ENCODE measurements around the gene SLC22A23. TPM values are rescaled to one million over a fixed set of nuclear protein-coding genes. Genes with fewer than 3 reads are reported as not detected.

The SLC22A23 gene
- total RNA-seq = 16.2 and 18.1 TPM in 2 replicates

- Histone ChIP-seq H3K4me2 (ENCODE audit: insufficient read depth, low read length) (peak within 1 kb of the TSS; percentile 95), H4K20me1 (ENCODE audit: insufficient read depth, low read length) (peaks cover 10% of the 10 kb centered on the region), H2AFZ (ENCODE audit: low read length) (peak within 1 kb of the TSS; percentile 81), H3K9me3 (ENCODE audit: low read depth, low read length) (no peaks in the 10 kb centered on the region), H3K27ac (ENCODE audit: low read depth, low read length) (peak within 1 kb of the TSS; percentile 25), H3K4me1 (ENCODE audit: insufficient read depth, low read length) (peaks cover 25% of the 10 kb centered on the region), H3K79me2 (ENCODE audit: insufficient read depth, low read length) (peaks cover 34% of the 10 kb centered on the region), H3K36me3 (ENCODE audit: insufficient read depth, low read length) (no peaks in the 10 kb centered on the region), H3K27me3 (ENCODE audit: insufficient read depth, low read length) (no peaks in the 10 kb centered on the region), H3K4me3 (ENCODE audit: insufficient read depth, low read length) (peak within 1 kb of the TSS; percentile 83)
- peak; percentile 35 for TF ChIP-seq CTCF (IDR thresholded peaks at IDR 0.05; ENCODE audit: extremely low read depth, low read depth, low read length)
- DNase-seq (ENCODE audit: insufficient read length, low spot score, missing footprints) = peak; percentile 99
These were observed at the start of gene SLC22A23 for GRCh38 chr6:3456898-3457709. Gene SLC22A23, minus strand, starts transcription at chr6:3457050. Its CDS starts 491 bp downstream, at chr6:3456559.

- no peak overlapping the region for H2AFZ ChIP-seq (ENCODE audit: low read length)
- TF ChIP-seq CTCF (IDR thresholded peaks at IDR 0.05; ENCODE audit: extremely low read depth, low read depth, low read length) = no peak
- no peaks in the 10 kb centered on the region for H3K79me2 ChIP-seq (ENCODE audit: insufficient read depth, low read length)
- no peaks in the 10 kb centered on the region for H3K27me3 ChIP-seq (ENCODE audit: insufficient read depth, low read length)
- no peaks in the 10 kb centered on the region for H4K20me1 ChIP-seq (ENCODE audit: insufficient read depth, low read length)
- no peaks in the 10 kb centered on the region for H3K36me3 ChIP-seq (ENCODE audit: insufficient read depth, low read length)
- peaks cover 12% of the 10 kb centered on the region for H3K4me1 ChIP-seq (ENCODE audit: insufficient read depth, low read length)
- H3K9me3 ChIP-seq (ENCODE audit: low read depth, low read length) = no peaks in the 10 kb centered on the region
- no peak for DNase-seq (ENCODE audit: insufficient read length, low spot score, missing footprints)
- no peak overlapping the region for H3K27ac ChIP-seq (ENCODE audit: low read depth, low read length)
- no peak overlapping the region for H3K4me2 ChIP-seq (ENCODE audit: insufficient read depth, low read length)
- H3K4me3 ChIP-seq (ENCODE audit: insufficient read depth, low read length) = no peak overlapping the region
These were observed 49.4 kb upstream of the SLC22A23 start for GRCh38 chr6:3506200-3506599.

- peaks cover 20% of the 10 kb centered on the region for H3K4me1 ChIP-seq (ENCODE audit: insufficient read depth, low read length)
- TF ChIP-seq CTCF (IDR thresholded peaks at IDR 0.05; ENCODE audit: extremely low read depth, low read depth, low read length) = no peak
- H3K27me3 ChIP-seq (ENCODE audit: insufficient read depth, low read length) = no peaks in the 10 kb centered on the region
- no peak for DNase-seq (ENCODE audit: insufficient read length, low spot score, missing footprints)
- H3K79me2 ChIP-seq (ENCODE audit: insufficient read depth, low read length) = no peaks in the 10 kb centered on the region
- H4K20me1 ChIP-seq (ENCODE audit: insufficient read depth, low read length) = no peaks in the 10 kb centered on the region
- peak overlapping the region; percentile 26 for H3K4me2 ChIP-seq (ENCODE audit: insufficient read depth, low read length)
- peak overlapping the region; percentile 29 for H3K27ac ChIP-seq (ENCODE audit: low read depth, low read length)
- H2AFZ ChIP-seq (ENCODE audit: low read length) = peak overlapping the region; percentile 21
- H3K9me3 ChIP-seq (ENCODE audit: low read depth, low read length) = no peaks in the 10 kb centered on the region
- no peak overlapping the region for H3K4me3 ChIP-seq (ENCODE audit: insufficient read depth, low read length)
- H3K36me3 ChIP-seq (ENCODE audit: insufficient read depth, low read length) = no peaks in the 10 kb centered on the region
These were observed 48.3 kb upstream of the SLC22A23 start for GRCh38 chr6:3504938-3505805.

- Histone ChIP-seq H4K20me1 (ENCODE audit: insufficient read depth, low read length) (no peaks in the 10 kb centered on the region), H3K4me1 (ENCODE audit: insufficient read depth, low read length) (peaks cover 20% of the 10 kb centered on the region), H3K4me3 (ENCODE audit: insufficient read depth, low read length) (no peak overlapping the region), H2AFZ (ENCODE audit: low read length) (no peak overlapping the region), H3K9me3 (ENCODE audit: low read depth, low read length) (no peaks in the 10 kb centered on the region), H3K27ac (ENCODE audit: low read depth, low read length) (no peak overlapping the region), H3K79me2 (ENCODE audit: insufficient read depth, low read length) (no peaks in the 10 kb centered on the region), H3K27me3 (ENCODE audit: insufficient read depth, low read length) (no peaks in the 10 kb centered on the region), H3K36me3 (ENCODE audit: insufficient read depth, low read length) (no peaks in the 10 kb centered on the region), H3K4me2 (ENCODE audit: insufficient read depth, low read length) (no peak overlapping the region)
- no peak for TF ChIP-seq CTCF (IDR thresholded peaks at IDR 0.05; ENCODE audit: extremely low read depth, low read depth, low read length)
- no peak for DNase-seq (ENCODE audit: insufficient read length, low spot score, missing footprints)
These were observed 47.5 kb upstream of the SLC22A23 start for GRCh38 chr6:3504354-3504753.

Measured in osteoblast (primary cell).